ENCODE measurements around the gene CYSTM1. TPM values are rescaled to one million over a fixed set of nuclear protein-coding genes. Genes with fewer than 3 reads are reported as not detected.
A peak's percentile ranks its signal among the peaks of the same experiment; 100 is the strongest.
"Not testable (repeated sequence)": the region's sequence is repeated elsewhere in the genome, so short reads cannot be mapped to it uniquely, and the experiment has no call there.

The CYSTM1 gene
- total RNA-seq, 1 experiment from 2014 or later = 2.6 TPM

- DNase-seq (ENCODE audit: low read depth) = no peak
These were observed 1.0 kb downstream of the CYSTM1 start for GRCh38 chr5:140176031-140176387.

- DNase-seq (ENCODE audit: low read depth) = no peak
These were observed 3.1 kb downstream of the CYSTM1 start for GRCh38 chr5:140178086-140178410.

- DNase-seq (ENCODE audit: low read depth) = no peak
These were observed 3.6 kb downstream of the CYSTM1 start for GRCh38 chr5:140178482-140179116.

GRCh38 chr5:140181002-140181483, 6.1 kb downstream of the CYSTM1 start:
- no peak for DNase-seq (ENCODE audit: low read depth)

GRCh38 chr5:140181525-140181924, 6.5 kb downstream of the CYSTM1 start:
- no peak for DNase-seq (ENCODE audit: low read depth)

GRCh38 chr5:140182075-140182711, 7.2 kb downstream of the CYSTM1 start:
- no peak for DNase-seq (ENCODE audit: low read depth)

- no peak for DNase-seq (ENCODE audit: low read depth)
These were observed 7.9 kb downstream of the CYSTM1 start for GRCh38 chr5:140182803-140183367.

GRCh38 chr5:140185409-140185808, 10.4 kb downstream of the CYSTM1 start:
- DNase-seq (ENCODE audit: low read depth) = no peak

GRCh38 chr5:140186267-140186671, 11.3 kb downstream of the CYSTM1 start:
- no peak for DNase-seq (ENCODE audit: low read depth)

- DNase-seq (ENCODE audit: low read depth) = no peak
These were observed 14.3 kb downstream of the CYSTM1 start for GRCh38 chr5:140189253-140189652.

GRCh38 chr5:140189977-140190871, 15.2 kb downstream of the CYSTM1 start:
- DNase-seq (ENCODE audit: low read depth) = peak; percentile 61

- no peak for DNase-seq (ENCODE audit: low read depth)
These were observed 15.9 kb downstream of the CYSTM1 start for GRCh38 chr5:140190872-140191218.

- DNase-seq (ENCODE audit: low read depth) = no peak
These were observed 17.9 kb downstream of the CYSTM1 start for GRCh38 chr5:140192715-140193430.

- DNase-seq (ENCODE audit: low read depth) = no peak
These were observed 19.7 kb downstream of the CYSTM1 start for GRCh38 chr5:140194662-140195061.

GRCh38 chr5:140196115-140196814, 21.3 kb downstream of the CYSTM1 start:
- no peak for DNase-seq (ENCODE audit: low read depth)

GRCh38 chr5:140197023-140197422, 22.0 kb downstream of the CYSTM1 start:
- DNase-seq (ENCODE audit: low read depth) = no peak

- DNase-seq (ENCODE audit: low read depth) = not testable (repeated sequence)
These were observed 23.9 kb downstream of the CYSTM1 start for GRCh38 chr5:140198915-140199314.

- peak; percentile 27 for DNase-seq (ENCODE audit: low read depth)
These were observed 27.1 kb downstream of the CYSTM1 start for GRCh38 chr5:140202078-140202477.

- DNase-seq (ENCODE audit: low read depth) = no peak
These were observed 27.6 kb downstream of the CYSTM1 start for GRCh38 chr5:140202610-140203009.

GRCh38 chr5:140205216-140205615, 30.2 kb downstream of the CYSTM1 start:
- no peak for DNase-seq (ENCODE audit: low read depth)

- DNase-seq (ENCODE audit: low read depth) = no peak
These were observed 31.0 kb downstream of the CYSTM1 start for GRCh38 chr5:140205952-140206351.
